K562 (cell line): Measurements from ENCODE around the gene ATE1. TPM values are rescaled to one million over a fixed set of nuclear protein-coding genes. Genes with fewer than 3 reads are reported as not detected.

Source experiments
- ATAC-seq: fragments of 200-7000 bp; cut with Tn5 transposase; 3 replicates; pipeline ENCODE4 v1.9.1; 2020; ENCODE audit warnings: moderate library complexity
- BruUV-seq: library from RNA; stranded (reverse); fragments of 400-500 nt; replicated peaks from 2 replicates; lab custom pipeline; 2021; lab: Mats Ljungman, UMichigan
- CTCF ChIA-PET: fragments of 300-600 bp; formaldehyde crosslinking; extraction: SDS; loops from one replicate; lab custom pipeline; 2021; ENCODE audit warnings: low intra/inter-chr PET ratio; lab: Yijun Ruan, JAX
- POLR2A ChIA-PET: fragments of 300-600, 350-650 bp; sonication (Branson Sonifier 250); formaldehyde crosslinking; extraction: SDS; loops from one replicate; lab custom pipeline; 2021; ENCODE audit warnings: antibody characterized with exemption, inconsistent platforms; lab: Yijun Ruan, JAX
- DNase-seq, 4 experiments: peaks; one replicate each; pipeline versions ENCODE4 v3.0.0 to v3.0.0-alpha.2; 2011 to 2018; ENCODE audit warnings: low spot score in 3 of 4, mixed read lengths in 3 of 4; ENCODE audit errors: extremely low read depth in 1 of 4
- FAIRE-seq: peaks from 2 replicates; lab custom pipeline; 2011; peaks lifted over from hg19 to GRCh38; lab: Jason Lieb, UNC
- H2AFZ ChIP-seq: 2 replicates; pipeline ENCODE4 v1.6.0; 2011; ENCODE audit warnings: low read depth, low read length, control low read depth, inconsistent platforms
- H3K27ac ChIP-seq: fragments of 200-600 bp; 3 replicates; pipeline ENCODE4 v1.8.0; 2011; ENCODE audit warnings: low read depth, mild to moderate bottlenecking, control low read depth, inconsistent platforms, low read length, moderate library complexity, mixed read lengths; ENCODE audit errors: extremely low read depth
- H3K27me3 ChIP-seq, 2 experiments: fragments of 300-600 bp in 1 of 2; 2 replicates in 1 of 2; 3 replicates in 1 of 2; pipeline versions ENCODE4 v1.6.0 to v1.8.0; 2011; ENCODE audit warnings: inconsistent platforms in 2 of 2, low read length in 2 of 2, mild to moderate bottlenecking in 1 of 2, mixed read lengths in 1 of 2, moderate library complexity in 1 of 2; ENCODE audit not compliant: control insufficient read depth in 2 of 2, insufficient read depth in 2 of 2
- H3K36me3 ChIP-seq: fragments of 300-600 bp; 3 replicates; pipeline ENCODE4 v1.8.0; 2011; ENCODE audit warnings: mild to moderate bottlenecking, low read length, inconsistent platforms; ENCODE audit not compliant: control insufficient read depth, insufficient read depth
- H3K4me1 ChIP-seq, 2 experiments: fragments of 200-600 bp in 1 of 2; replicated peaks in 1 of 2; 2 replicates in 1 of 2; 3 replicates in 1 of 2; pipeline versions ENCODE4 v1.5.1 to v1.8.0; 2011; ENCODE audit warnings: inconsistent platforms in 2 of 2, low read length in 2 of 2, mild to moderate bottlenecking in 1 of 2, mixed read lengths in 1 of 2, moderate library complexity in 1 of 2; ENCODE audit not compliant: control insufficient read depth in 2 of 2, insufficient read depth in 2 of 2
- H3K4me2 ChIP-seq: 2 replicates; pipeline ENCODE4 v1.6.1; 2011; ENCODE audit warnings: low read length, control low read depth, inconsistent platforms, mixed read lengths; ENCODE audit not compliant: insufficient read depth
- H3K4me3 ChIP-seq: fragments of 200-600 bp; sonication (generic), shearing (Covaris generic); 2 replicates; pipeline ENCODE4 v1.5.1; 2016; ENCODE audit warnings: control low read depth, inconsistent platforms
- H3K79me2 ChIP-seq: fragments of 200-600 bp; 3 replicates; pipeline ENCODE4 v1.8.0; 2011; ENCODE audit warnings: low read length, inconsistent platforms; ENCODE audit not compliant: control insufficient read depth, insufficient read depth
- H3K9ac ChIP-seq, 2 experiments: 2 replicates each; pipeline versions ENCODE4 v1.6.0 to v1.6.1; 2011; ENCODE audit warnings: low read depth in 2 of 2, low read length in 2 of 2, control low read depth in 1 of 2, inconsistent platforms in 1 of 2, mild to moderate bottlenecking in 1 of 2, mixed read lengths in 1 of 2; ENCODE audit not compliant: insufficient read depth in 1 of 2
- H3K9me1 ChIP-seq: one replicate; pipeline ENCODE4 v1.6.0; 2011; ENCODE audit warnings: inconsistent platforms, mild to moderate bottlenecking, low read length, moderate library complexity; ENCODE audit not compliant: control insufficient read depth, insufficient read depth
- H3K9me3 ChIP-seq: replicated peaks from 2 replicates; pipeline ENCODE4 v1.5.1; 2011; ENCODE audit warnings: low read depth, low read length, inconsistent platforms; ENCODE audit not compliant: control insufficient read depth, insufficient read depth
- H4K20me1 ChIP-seq: replicated peaks from 2 replicates; pipeline ENCODE4 v1.6.1; 2011; ENCODE audit warnings: low read length, inconsistent platforms, mixed read lengths; ENCODE audit not compliant: control insufficient read depth, insufficient read depth
- MXI1 ChIP-seq: IDR thresholded peaks from 2 replicates; pipeline ENCODE4 v1.6.1; 2011; ENCODE audit warnings: low read depth, mild to moderate bottlenecking, improper control_type of control experiment, low read length
- NCOA4 ChIP-seq: fragments of 450-650 bp; IDR thresholded peaks from 2 replicates; pipeline ENCODE4 v1.6.1; 2018; ENCODE audit warnings: mild to moderate bottlenecking; ENCODE audit not compliant: partially characterized antibody
- PHF8 ChIP-seq: fragments of 200-600 bp; sonication (generic); IDR thresholded peaks from 2 replicates; pipeline ENCODE4 v1.6.1; 2012; ENCODE audit warnings: mixed run types, mild to moderate bottlenecking, inconsistent platforms, low read length, moderate library complexity, borderline replicate concordance
- POLR2B ChIP-seq: fragments of 450-650 bp; IDR thresholded peaks from 2 replicates; pipeline ENCODE4 v1.6.1; 2018; ENCODE audit warnings: low read depth; ENCODE audit not compliant: partially characterized antibody
- U2AF2 ChIP-seq: fragments of 200-400 bp; formaldehyde crosslinking; optimal IDR thresholded peaks from 2 replicates; pipeline ENCODE3; 2017; ENCODE audit warnings: low read depth, mild to moderate bottlenecking, low read length
- XRCC5 ChIP-seq: fragments of 200-400 bp; formaldehyde crosslinking; IDR thresholded peaks from 2 replicates; pipeline ENCODE4 v1.6.1; 2017; ENCODE audit warnings: low read depth, mild to moderate bottlenecking, low read length
- in situ Hi-C: fragments of 300-500 bp; cut with MboI; formaldehyde crosslinking; loops from 4 replicates; pipeline ENCODE4 v1.15.0; 2018; ENCODE audit warnings: inconsistent platforms, mixed read lengths
- intact Hi-C: fragments of 100-400 bp; cut with micrococcal nuclease; formaldehyde crosslinking; loops from 2 replicates; pipeline ENCODE4 v1.14.2; 2022
- polyA plus RNA-seq, 8 experiments: library from polyadenylated mRNA; depleted of rRNA in 4 of 8; stranded (reverse) in 5 of 8; unstranded in 3 of 8; fragments of >200 nt; fragmentation: Nextera tagmentation in 2 of 8; fragmentation: Illumina TruSeq in 1 of 8; extraction: Ambion mirVana in 2 of 8; extraction: Trizol in 1 of 8; gene quantifications; 2 replicates each; pipeline versions ENCODE4 v1.2.1 to v1.2.3, GENCODE V29; 2011 to 2014; ENCODE audit warnings: inconsistent platforms in 1 of 8, missing spikeins in 1 of 8
- total RNA-seq, 7 experiments: library from RNA; depleted of rRNA in 6 of 7; stranded (reverse); fragments of >200 nt in 6 of 7; fragmentation: Illumina TruSeq in 2 of 7; extraction: Trizol in 2 of 7; gene quantifications; 2 replicates each; pipeline versions ENCODE4 v1.2.1 to v1.2.3, GENCODE V29; 2011 to 2021; ENCODE audit warnings: low replicate concordance in 1 of 7
- TF ChIP-seq, protein P1 (sequence below): fragments of 250-450 bp; sonication (Bioruptor Pico); IDR thresholded peaks from 2 replicates; pipeline ENCODE4 v1.4.0; 2020; ENCODE audit warnings: mild to moderate bottlenecking, moderate library complexity, borderline replicate concordance

Gene ATE1
- total and polyA plus RNA-seq, 9 of the 15 experiments (the other 6 are each of a cell fraction or from before 2014, with no cell fraction given) = 3.0 to 14.2 (median 8.8) TPM

GRCh38 chr10:121853950-121854349 is 73.9 kb downstream of the ATE1 start:
- no peak for DNase-seq
- H4K20me1 ChIP-seq = no peaks in the 10 kb centered on the region
- H3K27ac ChIP-seq = no peak overlapping the region
- no peaks in the 10 kb centered on the region for H3K36me3 ChIP-seq
- in situ Hi-C loops = no loop called here
- no peak overlapping the region for H3K4me2 ChIP-seq
- no peaks in the 10 kb centered on the region for H3K9me1 ChIP-seq
- TF ChIP-seq U2AF2 (no peak), MXI1 (no peak), POLR2B (no peak), PHF8 (no peak), NCOA4 (no peak), XRCC5 (no peak)
- TF ChIP-seq, protein P1, sequence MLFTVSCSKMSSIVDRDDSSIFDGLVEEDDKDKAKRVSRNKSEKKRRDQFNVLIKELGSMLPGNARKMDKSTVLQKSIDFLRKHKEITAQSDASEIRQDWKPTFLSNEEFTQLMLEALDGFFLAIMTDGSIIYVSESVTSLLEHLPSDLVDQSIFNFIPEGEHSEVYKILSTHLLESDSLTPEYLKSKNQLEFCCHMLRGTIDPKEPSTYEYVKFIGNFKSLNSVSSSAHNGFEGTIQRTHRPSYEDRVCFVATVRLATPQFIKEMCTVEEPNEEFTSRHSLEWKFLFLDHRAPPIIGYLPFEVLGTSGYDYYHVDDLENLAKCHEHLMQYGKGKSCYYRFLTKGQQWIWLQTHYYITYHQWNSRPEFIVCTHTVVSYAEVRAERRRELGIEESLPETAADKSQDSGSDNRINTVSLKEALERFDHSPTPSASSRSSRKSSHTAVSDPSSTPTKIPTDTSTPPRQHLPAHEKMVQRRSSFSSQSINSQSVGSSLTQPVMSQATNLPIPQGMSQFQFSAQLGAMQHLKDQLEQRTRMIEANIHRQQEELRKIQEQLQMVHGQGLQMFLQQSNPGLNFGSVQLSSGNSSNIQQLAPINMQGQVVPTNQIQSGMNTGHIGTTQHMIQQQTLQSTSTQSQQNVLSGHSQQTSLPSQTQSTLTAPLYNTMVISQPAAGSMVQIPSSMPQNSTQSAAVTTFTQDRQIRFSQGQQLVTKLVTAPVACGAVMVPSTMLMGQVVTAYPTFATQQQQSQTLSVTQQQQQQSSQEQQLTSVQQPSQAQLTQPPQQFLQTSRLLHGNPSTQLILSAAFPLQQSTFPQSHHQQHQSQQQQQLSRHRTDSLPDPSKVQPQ (CRISPR knock-in tag) = no peak
- TF ChIP-seq, all 486 proteins: peak for 0
- ChIA-PET CTCF (no interaction called here), POLR2A (interaction anchor here (0.9 kb wide), 1 partner anchor 11 kb away, joined by 3 read pairs; no protein-coding TSS in a partner anchor)
- no TSS peak for BruUV-seq
- H3K27me3 ChIP-seq = no peaks in the 10 kb centered on the region
- intact Hi-C loops = no loop called here
- H3K4me3 ChIP-seq = no peak overlapping the region
- no peaks in the 10 kb centered on the region for H3K79me2 ChIP-seq
- no peak overlapping the region for H3K9ac ChIP-seq
- H3K9me3 ChIP-seq = no peaks in the 10 kb centered on the region
- FAIRE-seq (no peak), ATAC-seq (no peak)
- no peaks in the 10 kb centered on the region for H3K4me1 ChIP-seq
- H2AFZ ChIP-seq = no peak overlapping the region
